Right lobe of liver (tissue), 6 donors: ENCODE data around the gene TNIK. TPM values are rescaled to one million over a fixed set of nuclear protein-coding genes. Genes with fewer than 3 reads are reported as not detected.

Experiments used
- ATAC-seq, 4 donors: fragments of 200-7000 bp; cut with Tn5 transposase; one replicate each; pipeline ENCODE4 v1.9.1; 2020; ENCODE audit warnings: mild to moderate bottlenecking in 4 of 4, moderate library complexity in 4 of 4
- DNase-seq, 3 donors: peaks; one replicate each; pipeline ENCODE4 v3.0.0-alpha.2; 2020
- H3K27ac ChIP-seq, 3 donors: fragments of 200-600 bp; one replicate each; pipeline ENCODE4 v1.8.0; 2022
- H3K27me3 ChIP-seq, 2 donors: fragments of 200-600 bp; one replicate each; pipeline ENCODE4 v1.8.0; 2022
- H3K36me3 ChIP-seq, 4 donors: fragments of 200-600 bp; sonication (generic) in 1 of 4; one replicate each; pipeline versions ENCODE4 v1.5.1 to v1.8.0; 2017 to 2022; ENCODE audit warnings: control low read depth in 1 of 4
- H3K4me1 ChIP-seq, 4 donors: fragments of 200-600 bp; sonication (generic) in 1 of 4; one replicate each; pipeline versions ENCODE4 v1.5.1 to v1.8.0; 2017 to 2022; ENCODE audit warnings: control low read depth in 1 of 4
- H3K4me3 ChIP-seq, 3 donors: fragments of 200-600 bp; one replicate each; pipeline ENCODE4 v1.8.0; 2022
- H3K9me3 ChIP-seq, 4 donors: fragments of 200-600 bp; sonication (generic) in 1 of 4; one replicate each; pipeline versions ENCODE4 v1.5.1 to v1.8.0; 2017 to 2022; ENCODE audit warnings: control low read depth in 1 of 4
- CTCF ChIP-seq, 4 donors: fragments of 200-600 bp in 3 of 4; fragments of 450-650 bp in 1 of 4; IDR thresholded peaks; one replicate each; pipeline versions ENCODE4 v1.5.1 to v1.8.0; 2016 to 2022; ENCODE audit warnings: antibody characterized with exemption in 4 of 4, mild to moderate bottlenecking in 2 of 4
- POLR2A ChIP-seq: fragments of 450-650 bp; IDR thresholded peaks from one replicate; pipeline ENCODE4 v1.6.1; 2017; ENCODE audit warnings: antibody characterized with exemption, mild to moderate bottlenecking
- WGBS: methylation state at CpG from one replicate; pipeline ENCODE4 v1.1.6; 2018; ENCODE audit warnings: low coverage, low lambda C conversion rate; ENCODE audit not compliant: insufficient coverage; ENCODE audit errors: missing lambda C conversion rate; 5-methylcytosine and 5-hydroxymethylcytosine counted together
- intact Hi-C, 2 donors: fragments of 100-400 bp; cut with DNase I; formaldehyde crosslinking; loops; one replicate each; pipeline versions ENCODE4 v1.11.2 to v1.14.1; 2022
- total RNA-seq, 6 experiments: library from RNA; depleted of rRNA in 2 of 6; stranded (reverse); fragments of >200 nt in 2 of 6; fragmentation: NEBNext Ultra II Directional in 3 of 6; extraction: Animal tissue kit (Norgen Biotek cat#: 25700) in 3 of 6; gene quantifications; one replicate each; pipeline versions ENCODE4 v1.1.0 to v1.2.4, GENCODE V29; 2016 to 2023
- donor health status: DM: no; HTN: yes; CAD: no.
- donor health status: DM: no; HTN: no; CAD: no.
- donor health status: DM: no; HTN: no; CAD: no.
- donor health status: DM: no; HTN: yes; CAD: no.
- donor health status: DM: no; HTN: yes; CAD: no.

Gene TNIK
- total RNA-seq, 6 experiments from 2014 or later = 5.2 to 8.0 (median 6.8) TPM

- H3K4me1 ChIP-seq = peaks cover 0 to 7% (median 0%) of the 10 kb centered on the region in 4 donors
- ATAC-seq (no peak), DNase-seq (no peak)
- H3K36me3 ChIP-seq = peaks cover 0 to 4% (median 0%) of the 10 kb centered on the region in 4 donors
- 63% methylated on average over 2 of the region's 2 CpGs for WGBS
- H3K9me3 ChIP-seq = no peaks in the 10 kb centered on the region
- H3K27me3 ChIP-seq = no peaks in the 10 kb centered on the region
- no peak overlapping the region for H3K4me3 ChIP-seq
- intact Hi-C loops = loop anchor here in 1 of 2 donors (10.0 kb wide), 1 partner anchor 213 kb away; no protein-coding TSS in a partner anchor
- H3K27ac ChIP-seq = no peak overlapping the region
- TF ChIP-seq CTCF (IDR thresholded peaks at IDR 0.05) (no peak), POLR2A (no peak)
Measured at GRCh38 chr3:171177553-171177952, 282.7 kb downstream of the TNIK start.

DNA sequence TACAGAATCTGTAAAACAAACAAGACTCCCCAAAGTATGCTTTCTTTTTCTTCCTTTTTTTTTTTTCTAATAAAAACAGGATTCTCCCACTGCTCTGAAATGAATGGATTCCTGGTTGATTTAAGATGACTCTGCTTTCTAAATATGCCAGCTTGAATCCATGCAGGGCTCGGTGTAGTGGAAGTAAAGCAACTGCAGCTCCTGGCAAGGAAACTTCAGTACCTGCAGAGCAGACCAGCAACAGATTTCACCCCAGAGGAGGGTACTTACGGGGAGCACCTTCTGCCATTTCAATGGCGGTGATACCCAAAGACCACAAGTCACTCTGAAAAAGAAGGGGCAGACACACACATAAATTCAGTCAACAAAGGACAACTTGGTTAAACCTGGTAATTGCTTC, 283.1 kb downstream of the TNIK start:
- intact Hi-C loops = loop anchor here in 1 of 2 donors (10.0 kb wide), 1 partner anchor 212 kb away; no protein-coding TSS in a partner anchor

GRCh38 chr3:171176244-171176933, 283.8 kb downstream of the TNIK start:
- no peaks in the 10 kb centered on the region for H3K27me3 ChIP-seq
- TF ChIP-seq POLR2A (no peak), CTCF (IDR thresholded peaks at IDR 0.05) (no peak)
- no peak overlapping the region for H3K27ac ChIP-seq
- intact Hi-C loops = loop anchor here in 1 of 2 donors (10.0 kb wide), 1 partner anchor 212 kb away; no protein-coding TSS in a partner anchor
- H3K36me3 ChIP-seq = peaks cover 0 to 4% (median 0%) of the 10 kb centered on the region in 4 donors
- H3K9me3 ChIP-seq = no peaks in the 10 kb centered on the region
- DNase-seq (no peak), ATAC-seq (no peak)
- 94% methylated on average over 5 of the region's 5 CpGs for WGBS
- peaks cover 0 to 7% (median 0%) of the 10 kb centered on the region in 4 donors for H3K4me1 ChIP-seq
- H3K4me3 ChIP-seq = no peak overlapping the region

More for the DNA sequence above, 283.1 kb downstream of the TNIK start:
- WGBS = 100% methylated on average over 1 of the region's 3 CpGs
- Histone ChIP-seq H3K27me3 (no peaks in the 10 kb centered on the region), H3K4me1 (peaks cover 0 to 7% (median 0%) of the 10 kb centered on the region in 4 donors), H3K4me3 (no peak overlapping the region), H3K27ac (no peak overlapping the region), H3K9me3 (no peaks in the 10 kb centered on the region), H3K36me3 (peaks cover 0 to 4% (median 0%) of the 10 kb centered on the region in 4 donors)
- DNase-seq (no peak), ATAC-seq (no peak)
- TF ChIP-seq CTCF (IDR thresholded peaks at IDR 0.05) (no peak), POLR2A (no peak)

- intact Hi-C loops = loop anchor here in 1 of 2 donors (10.0 kb wide), 1 partner anchor 211 kb away; no protein-coding TSS in a partner anchor
- ATAC-seq (no peak), DNase-seq (no peak)
- no peak overlapping the region for H3K4me3 ChIP-seq
- TF ChIP-seq POLR2A (no peak), CTCF (IDR thresholded peaks at IDR 0.05) (no peak)
- no peaks in the 10 kb centered on the region for H3K27me3 ChIP-seq
- peaks cover 0 to 8% (median under 1%) of the 10 kb centered on the region in 4 donors for H3K4me1 ChIP-seq
- no peak overlapping the region for H3K27ac ChIP-seq
- WGBS = 71% methylated on average over 7 of the region's 7 CpGs
- H3K36me3 ChIP-seq = peaks cover 0 to 4% (median 0%) of the 10 kb centered on the region in 4 donors
- H3K9me3 ChIP-seq = no peaks in the 10 kb centered on the region
Measured at GRCh38 chr3:171175741-171176234, 284.4 kb downstream of the TNIK start.
